GM12865 (cell line): Measurements from ENCODE around the gene FKBP5.

Experiments
- DNase-seq: peaks from one replicate; pipeline ENCODE4 v3.0.0; 2010; ENCODE audit warnings: low read depth
- H3K4me3 ChIP-seq: 2 replicates; pipeline ENCODE4 v1.5.1; 2011; ENCODE audit warnings: mild to moderate bottlenecking, low read depth, low read length, control low read depth
- CTCF ChIP-seq: IDR thresholded peaks from 2 replicates; pipeline ENCODE4 v1.5.1; 2011; ENCODE audit warnings: low read length, control low read depth, low read depth, inconsistent platforms; ENCODE audit not compliant: insufficient read depth; ENCODE audit errors: missing control alignments

The FKBP5 gene

GRCh38 chr6:35731736-35732532 lies 43.2 kb upstream of the FKBP5 start:
- peak; percentile 4 for TF ChIP-seq CTCF
- DNase-seq: peak; percentile 95
- peak overlapping the region; percentile 90 for H3K4me3 ChIP-seq

GRCh38 chr6:35731414-35731735 lies 42.7 kb upstream of the FKBP5 start:
- peak overlapping the region; percentile 90 for H3K4me3 ChIP-seq
- no peak for TF ChIP-seq CTCF
- peak; percentile 94 for DNase-seq

- H3K4me3 ChIP-seq: peak overlapping the region; percentile 90
- TF ChIP-seq CTCF: no peak
These were observed 42.2 kb upstream of the FKBP5 start for GRCh38 chr6:35730745-35731413.

GRCh38 chr6:35729722-35730121 lies 41.0 kb upstream of the FKBP5 start:
- no peak overlapping the region for H3K4me3 ChIP-seq
- TF ChIP-seq CTCF: no peak
- DNase-seq: no peak

More at GRCh38 chr6:35730745-35731413, 42.2 kb upstream of the FKBP5 start:
- DNase-seq: no peak

- DNase-seq: no peak
- no peak for TF ChIP-seq CTCF
These were observed 40.3 kb upstream of the FKBP5 start for GRCh38 chr6:35728683-35729678.

GRCh38 chr6:35727935-35728682 lies 39.4 kb upstream of the FKBP5 start:
- H3K4me3 ChIP-seq: peak overlapping the region; percentile 73
- DNase-seq: peak; percentile 93
- no peak for TF ChIP-seq CTCF

More at GRCh38 chr6:35728683-35729678, 40.3 kb upstream of the FKBP5 start:
- H3K4me3 ChIP-seq: no peak overlapping the region
